ENCODE results near the gene RGS10. TPM values are rescaled to one million over a fixed set of nuclear protein-coding genes. Genes with fewer than 3 reads are reported as not detected.

Gene RGS10
- total RNA-seq, 1 experiment from 2014 or later = 10.6 TPM

DNA sequence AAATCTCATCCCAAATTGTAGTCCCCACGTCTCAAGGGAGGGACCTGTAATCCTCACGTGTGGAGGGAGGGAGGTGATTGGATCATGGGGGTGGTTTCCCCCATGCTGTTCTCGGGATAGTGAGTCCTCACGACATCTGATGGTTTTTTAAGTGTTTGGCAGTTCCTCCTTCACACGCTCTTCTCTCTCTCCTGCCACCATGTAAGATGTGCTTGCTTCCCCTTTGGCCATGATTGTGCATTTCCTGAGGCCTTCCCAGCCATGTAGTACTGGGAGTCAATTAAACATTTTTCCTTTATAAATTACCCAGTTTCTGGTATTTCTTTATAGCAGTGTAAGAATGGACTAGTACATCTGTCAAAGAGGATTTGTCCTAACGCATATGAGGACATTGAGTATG lies 59.5 kb downstream of the RGS10 start:
- Histone ChIP-seq H3K79me2 (ENCODE audit: insufficient read depth, low read length) (no peaks in the 10 kb centered on the region), H2BK5ac (ENCODE audit: insufficient read length, low read length) (no peak overlapping the region), H3K14ac (ENCODE audit: insufficient read depth, low read length) (no peak overlapping the region), H3K18ac (ENCODE audit: insufficient read length, low read depth, low read length) (no peak overlapping the region), H4K8ac (replicated peaks; ENCODE audit: insufficient read length, low read depth, low read length) (no peak overlapping the region), H2AK5ac (ENCODE audit: insufficient read length, low read length) (no peak overlapping the region), H2BK15ac (ENCODE audit: low read depth, low read length) (no peak overlapping the region), H3K4ac (ENCODE audit: low read depth, low read length) (no peak overlapping the region), H4K20me1 (ENCODE audit: control insufficient read depth, insufficient read depth, insufficient read length) (no peaks in the 10 kb centered on the region), H3K27me3 (ENCODE audit: insufficient read depth, low read length) (peaks cover 32% of the 10 kb centered on the region), H2BK20ac (ENCODE audit: low read depth, low read length, poor library complexity, severe bottlenecking) (no peak overlapping the region), H2AFZ (ENCODE audit: low read length) (no peak overlapping the region), H2BK12ac (ENCODE audit: insufficient read length, low read depth, low read length) (no peak overlapping the region), H4K91ac (ENCODE audit: insufficient read length, low read depth, low read length) (no peak overlapping the region), H3T11ph (ENCODE audit: low read length) (no peak overlapping the region), H3K79me1 (ENCODE audit: insufficient read depth, low read depth, low read length, poor library complexity, severe bottlenecking) (no peaks in the 10 kb centered on the region), H3K4me2 (ENCODE audit: insufficient read depth, insufficient read length, low read length) (no peak overlapping the region), H3K23ac (ENCODE audit: insufficient read length, low read depth, low read length) (no peak overlapping the region), H3K23me2 (ENCODE audit: insufficient read length, low read depth, low read length, poor library complexity, severe bottlenecking) (no peaks in the 10 kb centered on the region), H3K9ac (ENCODE audit: extremely low read depth, insufficient read length, low read length) (no peak overlapping the region), H3K27ac (ENCODE audit: insufficient read length, low read depth, low read length) (no peak overlapping the region), H3K56ac (ENCODE audit: insufficient read length, low read depth, low read length) (peak overlapping the region; percentile 24), H2BK120ac (ENCODE audit: low read depth, low read length, poor library complexity, severe bottlenecking) (no peak overlapping the region), H3K9me3 (ENCODE audit: control insufficient read depth, low read depth, low read length) (no peaks in the 10 kb centered on the region), H3K4me1 (ENCODE audit: insufficient read depth, low read length) (no peaks in the 10 kb centered on the region; the same call in 1 of the 2 replicates), H4K5ac (ENCODE audit: insufficient read length, low read depth, low read length) (no peak overlapping the region)
- Mint-ChIP-seq H3K36me3 (ENCODE audit: insufficient read depth in 1 of 3, low read depth in 3 of 3) (no peaks in the 10 kb centered on the region), H3K27me3 (ENCODE audit: low read depth) (peaks cover 85% of the 10 kb centered on the region), H3K9me3 (no peaks in the 10 kb centered on the region), H3K4me3 (no peak overlapping the region), H3K4me1 (peaks cover 7 to 15% of the 10 kb centered on the region in 2 experiments), H3K27ac (no peak overlapping the region)
- TF ChIP-seq, protein P1, sequence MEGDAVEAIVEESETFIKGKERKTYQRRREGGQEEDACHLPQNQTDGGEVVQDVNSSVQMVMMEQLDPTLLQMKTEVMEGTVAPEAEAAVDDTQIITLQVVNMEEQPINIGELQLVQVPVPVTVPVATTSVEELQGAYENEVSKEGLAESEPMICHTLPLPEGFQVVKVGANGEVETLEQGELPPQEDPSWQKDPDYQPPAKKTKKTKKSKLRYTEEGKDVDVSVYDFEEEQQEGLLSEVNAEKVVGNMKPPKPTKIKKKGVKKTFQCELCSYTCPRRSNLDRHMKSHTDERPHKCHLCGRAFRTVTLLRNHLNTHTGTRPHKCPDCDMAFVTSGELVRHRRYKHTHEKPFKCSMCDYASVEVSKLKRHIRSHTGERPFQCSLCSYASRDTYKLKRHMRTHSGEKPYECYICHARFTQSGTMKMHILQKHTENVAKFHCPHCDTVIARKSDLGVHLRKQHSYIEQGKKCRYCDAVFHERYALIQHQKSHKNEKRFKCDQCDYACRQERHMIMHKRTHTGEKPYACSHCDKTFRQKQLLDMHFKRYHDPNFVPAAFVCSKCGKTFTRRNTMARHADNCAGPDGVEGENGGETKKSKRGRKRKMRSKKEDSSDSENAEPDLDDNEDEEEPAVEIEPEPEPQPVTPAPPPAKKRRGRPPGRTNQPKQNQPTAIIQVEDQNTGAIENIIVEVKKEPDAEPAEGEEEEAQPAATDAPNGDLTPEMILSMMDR (conservative IDR thresholded peaks at IDR 0.05) = no peak
- DNase-seq = no peak
- WGBS (ENCODE audit: extremely low coverage, insufficient read length, low lambda C conversion rate) = no CpG with 5 or more reads among the region's 6 CpGs
